Stimulated activated CD4-positive, alpha-beta T cell treated with anti-CD3 and anti-CD28 coated beads, TNF-alpha, amount 100 ng/mL, for 24 hours (primary cell): ENCODE data around the gene S100A10.

ENCODE experiments used
- DNase-seq, 3 experiments: peaks; one replicate each; pipeline ENCODE4 v3.0.0-alpha.2; 2020; ENCODE audit warnings: low read depth in 3 of 3

S100A10 gene

DNA sequence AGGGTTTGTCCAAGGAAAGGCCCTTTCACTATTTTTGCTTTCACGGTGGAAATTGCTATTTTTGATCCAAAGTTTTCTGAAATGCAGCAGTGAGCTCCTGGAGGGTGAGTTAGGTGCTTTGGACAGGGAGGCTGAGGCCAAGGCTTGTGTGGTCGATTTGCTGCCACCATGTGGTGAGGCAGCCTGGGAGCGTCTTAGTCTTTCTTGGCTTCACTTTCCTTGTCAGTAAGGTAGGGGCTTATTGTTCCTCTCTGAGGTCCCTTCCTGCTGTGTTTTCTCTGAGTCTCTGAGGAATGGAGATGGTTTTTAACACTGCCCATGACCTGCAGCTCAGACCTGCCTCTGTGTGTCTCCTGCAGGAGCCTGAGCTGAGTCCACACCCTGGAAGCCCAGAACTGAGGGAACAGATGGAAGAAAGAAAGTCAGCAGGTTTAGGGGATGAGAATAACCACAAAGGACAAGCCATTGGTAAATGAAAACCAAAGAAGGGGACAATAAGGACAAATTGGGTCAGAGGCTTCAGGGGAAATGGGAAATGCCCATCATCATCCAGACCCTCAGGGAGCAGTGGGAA lies 20.1 kb upstream of the S100A10 start:
- no peak for DNase-seq

DNA sequence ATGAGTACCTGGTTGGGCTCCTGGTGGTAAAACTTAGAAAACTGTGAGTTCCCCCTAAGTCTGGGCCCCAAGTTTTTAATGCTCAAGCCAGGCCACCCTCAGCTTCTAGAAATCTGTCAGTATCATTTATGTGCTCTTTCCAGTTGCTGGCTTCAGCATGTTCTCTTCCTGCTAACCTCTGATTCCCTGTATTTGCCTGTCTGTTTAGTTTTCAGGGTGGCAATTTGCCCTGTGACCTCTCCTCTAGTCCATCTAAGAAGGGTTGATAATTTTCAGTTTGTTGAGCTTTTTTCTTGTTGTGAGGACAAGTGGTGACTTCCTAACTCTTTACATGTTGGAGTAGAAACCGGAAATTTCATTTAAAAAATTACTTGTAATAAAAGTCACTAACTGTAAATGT lies 16.0 kb upstream of the S100A10 start:
- no peak for DNase-seq

DNA sequence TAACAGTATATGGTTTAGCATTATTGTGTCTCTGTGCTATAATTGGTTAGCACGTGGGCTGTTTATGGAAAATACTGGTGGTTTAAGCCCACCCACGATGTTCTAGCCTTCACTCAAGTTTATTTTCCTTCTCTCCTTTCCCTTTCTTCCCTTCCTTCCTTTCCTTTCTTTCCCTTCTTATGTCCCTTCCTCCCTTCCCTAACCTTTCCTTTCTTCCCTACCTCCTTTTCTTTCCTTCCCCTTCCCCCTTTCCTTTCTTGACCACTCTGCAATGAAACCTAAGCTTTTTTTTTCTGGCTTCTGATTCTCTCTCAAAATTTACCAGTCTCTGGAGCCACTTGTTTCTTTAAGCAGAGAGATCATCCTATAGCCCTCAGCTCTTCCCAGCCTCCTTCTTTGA lies 13.4 kb upstream of the S100A10 start:
- DNase-seq = no peak

DNA sequence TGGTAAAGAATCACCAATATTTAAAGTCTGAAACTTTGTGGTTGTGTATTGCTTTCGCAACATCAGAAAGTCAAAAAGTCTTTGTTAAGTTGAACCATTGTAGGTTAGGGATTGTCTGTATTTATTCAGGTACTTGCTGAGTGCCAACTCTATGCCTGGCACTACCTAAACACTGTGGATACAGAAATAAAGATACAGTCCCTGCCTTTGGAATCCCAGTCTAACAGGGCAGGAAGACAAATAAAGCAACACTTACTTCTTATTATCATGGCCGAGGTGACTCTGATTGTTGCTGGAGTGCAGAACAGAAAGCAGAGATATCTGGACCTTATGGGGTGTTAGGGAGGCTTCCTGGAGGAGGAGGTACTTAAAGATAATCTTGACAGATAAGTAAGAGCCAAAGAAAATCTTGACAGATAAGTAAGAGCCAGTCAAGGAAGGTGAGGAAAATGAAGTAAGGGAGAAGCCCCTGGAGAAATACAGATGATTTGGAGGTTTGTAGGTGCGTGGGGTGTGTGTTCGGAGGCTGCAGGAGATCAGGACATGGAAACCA lies 11.8 kb upstream of the S100A10 start:
- DNase-seq = no peak

DNA sequence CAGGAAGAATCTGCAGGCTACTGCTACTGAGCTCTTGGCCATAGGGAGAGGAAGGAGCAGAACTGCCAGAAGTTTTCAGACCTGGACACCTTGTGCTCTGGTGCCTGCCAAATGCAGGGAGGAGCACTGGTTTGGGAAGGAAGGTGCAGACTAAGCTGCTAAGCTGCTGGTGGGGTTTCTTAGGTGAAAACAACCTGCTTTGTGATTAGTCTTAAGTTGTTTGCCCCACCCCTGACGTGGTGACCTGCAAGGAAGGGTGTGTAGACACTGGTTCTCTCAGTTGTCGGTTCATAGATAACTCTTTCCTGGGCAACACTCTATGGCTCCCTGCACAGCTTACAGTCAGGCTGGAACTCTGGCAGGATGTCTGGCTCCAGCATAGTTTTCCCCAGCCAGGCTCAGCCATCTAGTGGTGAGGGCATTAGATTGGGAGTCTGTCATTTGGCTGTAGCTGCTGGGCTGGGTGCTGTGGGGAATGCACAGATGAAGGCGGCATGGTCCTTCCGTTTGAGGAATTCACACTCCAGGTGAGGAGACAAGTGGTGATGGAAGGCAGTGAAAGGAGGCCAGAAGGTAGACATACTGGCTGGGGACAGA lies 10.3 kb upstream of the S100A10 start:
- DNase-seq = no peak

DNA sequence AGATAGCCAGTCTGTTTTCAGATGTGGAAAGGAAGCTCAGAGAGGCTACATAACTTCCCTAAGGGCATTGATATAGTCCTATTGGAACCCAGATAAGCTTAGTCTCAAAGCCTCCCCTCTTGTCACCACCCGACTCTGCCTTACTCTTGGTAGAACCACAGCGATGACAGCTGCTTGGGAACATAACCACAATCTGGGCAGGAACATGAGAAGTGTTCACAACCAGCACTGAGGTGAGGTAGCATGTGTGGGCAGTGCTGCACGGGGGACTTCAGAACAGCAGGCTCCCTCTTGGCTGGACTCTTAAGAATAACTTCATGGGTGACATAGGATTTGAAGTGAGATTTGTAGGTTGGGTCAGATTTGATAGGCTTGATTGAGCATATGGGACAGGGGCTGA lies 9.3 kb upstream of the S100A10 start:
- DNase-seq = no peak

DNA sequence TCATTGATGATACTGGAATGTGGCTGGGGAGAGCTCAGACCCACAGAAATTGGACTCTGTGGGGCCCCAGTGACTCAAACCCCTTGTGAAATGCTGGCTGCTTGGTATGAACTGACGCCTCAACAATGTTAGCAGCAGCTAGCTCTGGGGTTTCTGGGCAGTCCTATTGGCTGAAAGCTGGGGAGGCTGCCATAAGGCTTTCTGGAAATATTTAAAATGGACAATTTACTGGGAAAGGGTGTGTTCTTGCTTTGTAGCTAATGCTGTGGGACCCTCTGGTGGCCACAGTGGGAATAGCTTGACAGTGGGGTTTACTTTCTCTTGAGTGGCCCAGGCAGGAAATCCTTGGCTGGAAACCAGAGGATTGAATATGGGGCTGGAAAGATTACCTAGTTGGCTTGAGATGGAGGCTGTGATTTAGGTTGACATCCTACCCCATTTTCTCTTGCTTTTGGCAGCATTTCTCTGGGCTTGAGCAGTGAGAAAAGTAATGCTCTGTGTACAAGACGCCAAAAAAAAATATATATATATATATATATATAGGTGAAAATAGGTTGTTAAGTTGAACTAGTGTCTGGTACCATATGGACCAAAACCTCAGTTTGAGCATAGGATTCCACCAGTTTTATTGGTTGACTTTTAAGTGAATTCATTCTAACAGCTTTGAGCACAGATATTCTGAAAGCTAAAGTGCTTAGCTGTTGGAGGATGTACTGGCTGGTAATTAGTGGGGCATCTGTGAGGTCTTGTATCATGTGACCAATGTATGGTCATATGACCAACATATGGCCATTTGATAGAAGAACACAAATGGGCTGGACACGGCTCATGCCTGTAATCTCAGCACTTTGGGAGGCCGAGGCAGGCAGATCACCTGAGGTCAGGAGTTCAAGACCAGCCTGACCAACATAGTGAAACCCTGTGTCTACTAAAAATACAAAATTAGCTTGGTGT lies 8.2 kb upstream of the S100A10 start:
- peak; percentile 44 to 73 (median 54) for DNase-seq

DNA sequence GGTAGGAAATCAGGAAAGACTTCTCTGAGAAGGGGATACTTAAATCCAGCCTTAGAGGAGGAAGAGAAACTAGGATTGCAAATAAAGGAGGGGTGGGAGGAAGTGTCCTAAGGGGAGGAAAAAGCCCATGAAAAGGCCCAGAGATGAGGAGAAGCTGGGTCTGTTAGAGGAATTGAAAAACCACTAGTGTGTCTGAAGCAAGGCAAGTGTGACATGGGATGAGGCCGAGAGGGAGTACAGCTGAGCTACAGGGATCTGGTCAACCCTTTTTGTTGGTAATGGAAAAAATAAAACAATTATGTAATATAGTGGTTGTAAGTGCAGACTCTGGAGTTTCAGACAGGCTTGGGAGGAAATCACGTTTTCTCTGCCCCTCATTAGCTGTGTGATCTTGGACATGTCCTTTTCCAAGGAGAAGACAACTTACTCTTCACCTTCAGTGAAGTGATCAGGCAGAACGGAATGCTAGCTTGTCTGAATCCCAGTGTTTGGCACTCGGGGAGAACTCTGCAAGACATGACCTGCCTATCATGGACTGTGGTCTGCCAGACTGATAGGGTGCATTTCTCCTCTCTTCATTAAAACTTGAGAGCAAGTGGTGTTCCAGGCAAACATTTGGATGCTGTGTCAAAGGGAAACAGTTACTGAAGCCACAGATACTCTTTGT lies 7.4 kb upstream of the S100A10 start:
- DNase-seq = no peak

DNA sequence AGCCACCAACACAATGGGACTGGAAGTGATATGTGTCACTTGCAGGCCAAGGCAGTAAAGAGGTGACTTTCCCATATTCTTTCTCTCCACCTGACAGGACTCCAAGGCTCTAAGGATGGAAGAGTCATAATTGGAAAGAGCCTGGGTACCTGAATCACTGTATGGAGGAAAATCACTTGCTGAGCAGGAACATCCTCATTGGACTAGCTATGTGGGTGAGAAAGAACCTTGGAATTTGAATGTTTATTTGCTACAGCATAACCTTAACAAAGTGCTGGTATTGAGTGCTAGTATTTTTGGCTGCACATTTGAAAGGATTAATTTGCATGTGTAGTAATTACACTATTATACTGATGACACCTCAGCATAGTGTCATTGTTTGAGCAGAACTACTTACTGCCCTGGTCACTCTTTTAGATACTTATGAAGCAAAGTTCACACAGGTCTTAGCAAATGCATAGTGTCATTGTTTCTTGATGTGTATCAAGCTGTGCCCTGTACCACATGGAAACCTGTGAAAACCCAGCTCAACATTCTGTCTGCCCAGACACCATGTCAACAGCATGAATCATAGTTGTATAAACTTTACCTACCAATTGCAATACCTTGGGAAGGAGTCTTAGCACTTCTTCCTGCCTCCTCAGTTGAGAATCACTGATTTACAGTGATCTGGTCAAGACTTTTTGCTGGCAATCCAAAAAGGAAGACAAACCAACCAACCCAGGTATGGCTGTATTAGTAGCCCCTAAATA lies 5.1 kb upstream of the S100A10 start:
- no peak for DNase-seq

DNA sequence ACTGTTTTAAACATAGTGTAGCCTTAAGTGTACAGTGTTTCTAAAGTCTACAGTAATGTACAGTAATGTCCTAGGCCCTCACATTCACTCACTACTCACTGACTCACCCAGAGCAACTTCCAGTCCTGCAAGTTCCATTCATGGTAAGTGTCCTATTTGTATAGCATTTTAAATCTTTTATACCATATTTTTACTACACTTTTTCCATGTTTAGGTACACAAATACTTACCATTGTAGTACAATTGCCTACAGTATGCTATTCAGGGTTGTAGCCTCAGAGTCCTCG lies 3.6 kb upstream of the S100A10 start:
- DNase-seq = no peak

DNA sequence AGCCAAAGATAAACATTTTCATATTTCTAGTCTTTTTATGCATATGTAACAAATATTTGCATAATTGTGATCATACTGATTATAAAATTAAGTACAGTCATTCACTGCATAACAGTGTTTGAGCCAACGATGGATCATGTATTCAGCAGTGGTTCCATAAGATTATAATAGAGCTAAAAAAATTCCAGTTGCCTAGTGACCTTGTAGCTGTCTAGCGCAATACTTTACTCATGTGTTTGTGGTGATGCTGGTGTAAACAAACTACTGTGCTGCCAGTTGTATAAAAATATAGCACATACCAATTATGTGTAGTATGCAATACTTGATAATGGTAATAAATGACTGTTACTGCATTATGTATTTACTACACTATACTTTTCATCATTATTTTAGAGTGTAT lies 2.1 kb upstream of the S100A10 start:
- DNase-seq = no peak

DNA sequence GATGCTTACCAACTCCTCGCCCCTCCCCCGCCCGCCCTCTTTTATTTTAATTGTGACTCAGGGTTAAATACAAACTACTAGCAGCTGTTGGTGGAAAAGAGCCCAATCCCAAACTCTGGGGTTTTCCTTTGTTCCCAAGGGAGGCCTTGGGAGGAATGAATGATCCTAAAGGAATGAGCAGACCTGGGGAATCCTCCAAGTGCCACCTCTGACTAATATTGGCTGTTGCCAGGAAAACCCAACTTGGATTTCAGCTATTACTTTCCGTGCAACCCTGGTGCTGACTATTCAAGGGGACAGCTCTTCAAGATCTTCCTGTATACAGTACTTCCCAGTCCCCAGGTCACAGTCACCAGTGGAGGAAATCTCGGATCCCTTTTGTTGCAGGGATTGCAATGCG lies 1.3 kb upstream of the S100A10 start:
- no peak for DNase-seq

DNA sequence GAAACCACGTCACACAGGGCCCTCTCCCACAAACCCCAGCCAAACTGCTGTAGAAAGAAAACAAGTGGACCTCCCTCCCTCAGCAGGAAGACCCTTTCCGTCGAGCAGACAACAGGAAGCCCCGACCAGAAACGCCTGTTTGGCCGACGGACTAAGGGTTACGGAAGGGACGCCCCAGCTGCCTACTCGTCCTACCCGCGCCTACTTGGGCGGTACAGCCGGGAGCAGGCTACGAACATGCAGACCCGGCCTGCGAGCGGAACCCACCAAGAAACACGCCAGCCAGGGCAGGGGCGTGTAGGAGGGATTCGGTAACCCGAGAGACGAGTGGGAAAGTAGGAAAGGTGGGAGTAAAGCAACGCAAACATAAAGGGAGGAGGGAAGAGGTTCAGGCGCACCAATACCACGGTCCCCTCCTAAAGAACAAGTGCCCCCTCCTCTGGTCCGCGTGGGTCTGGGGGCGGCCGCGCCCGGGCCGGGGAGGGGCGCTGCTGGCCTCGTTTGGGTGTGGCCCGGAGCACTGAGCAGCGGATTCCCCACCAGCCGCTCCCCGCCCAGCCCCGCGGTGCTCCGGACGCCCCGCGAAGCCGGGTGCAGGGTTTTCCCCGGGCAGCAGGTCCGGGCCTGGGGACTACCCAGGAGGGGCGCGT lies 450 bp downstream of the S100A10 start:
- DNase-seq = peak in 1 of 3 experiments; percentile 20

DNA sequence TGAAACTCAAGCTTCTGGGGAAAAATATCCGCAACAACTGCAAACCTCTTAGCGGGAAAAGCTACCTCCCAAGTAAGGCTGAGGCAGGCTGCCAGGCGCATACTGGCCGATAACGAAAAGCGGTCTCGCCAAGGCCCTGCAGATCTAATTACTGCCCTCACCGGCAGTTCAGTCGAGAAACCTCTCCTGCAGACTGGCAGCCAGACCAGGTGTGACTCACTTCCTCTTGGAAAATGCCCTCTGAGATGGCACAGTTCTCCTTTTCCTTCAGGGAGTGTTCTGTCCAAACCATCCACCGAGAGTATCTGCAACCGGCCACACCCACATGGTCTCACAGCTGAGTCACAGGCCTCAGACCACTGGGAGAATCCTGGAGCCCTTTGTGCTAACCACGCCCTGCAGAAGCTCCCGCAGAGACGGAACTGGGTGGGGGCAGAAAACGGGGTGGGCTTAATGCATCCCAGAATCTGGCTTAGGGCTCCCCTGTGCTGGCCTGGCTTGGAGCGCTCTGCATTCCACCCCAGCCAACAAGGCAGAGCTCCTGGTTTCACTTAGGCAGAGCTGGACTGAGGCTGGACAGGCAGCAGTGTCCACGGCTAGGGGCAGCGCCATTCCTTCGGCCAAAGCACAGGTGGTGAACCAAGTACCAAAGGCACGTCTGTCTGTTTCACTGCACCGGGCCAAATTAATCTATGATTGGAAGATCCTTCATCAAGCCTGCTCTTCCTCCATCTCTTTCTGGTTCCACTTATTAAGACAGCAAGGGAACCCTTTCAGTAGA lies 1.2 kb downstream of the S100A10 start:
- peak in 1 of 3 experiments; percentile 14 for DNase-seq

DNA sequence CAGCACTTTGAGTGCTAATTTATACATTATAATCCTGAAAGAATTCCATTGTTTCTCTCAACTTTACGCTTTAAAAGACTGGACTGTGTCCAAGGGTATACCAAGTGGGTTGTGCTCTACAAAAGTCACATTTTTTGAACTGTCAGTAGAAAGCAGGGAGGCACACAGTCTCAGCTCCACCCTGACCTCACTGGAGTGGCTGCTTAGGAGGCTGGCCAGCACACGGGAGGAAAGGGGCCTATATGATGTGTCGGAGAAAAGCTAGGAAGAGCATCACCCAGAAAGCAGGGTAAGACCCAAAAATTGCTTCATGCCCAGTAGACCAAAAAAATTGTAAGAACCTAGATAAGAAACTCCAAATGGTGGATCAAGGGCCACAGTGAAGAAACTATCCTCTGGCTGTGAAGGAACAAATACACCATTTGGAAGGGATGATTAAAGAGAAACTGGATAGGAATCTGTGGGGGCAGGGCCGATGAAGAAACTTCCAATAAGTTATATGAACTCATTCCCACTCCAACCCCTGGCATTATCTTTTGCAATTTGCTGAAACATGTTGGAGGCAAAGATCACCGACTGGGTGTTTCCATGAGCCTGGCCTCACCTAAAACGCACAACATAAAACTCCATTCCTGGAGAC lies 1.9 kb downstream of the S100A10 start:
- no peak for DNase-seq

DNA sequence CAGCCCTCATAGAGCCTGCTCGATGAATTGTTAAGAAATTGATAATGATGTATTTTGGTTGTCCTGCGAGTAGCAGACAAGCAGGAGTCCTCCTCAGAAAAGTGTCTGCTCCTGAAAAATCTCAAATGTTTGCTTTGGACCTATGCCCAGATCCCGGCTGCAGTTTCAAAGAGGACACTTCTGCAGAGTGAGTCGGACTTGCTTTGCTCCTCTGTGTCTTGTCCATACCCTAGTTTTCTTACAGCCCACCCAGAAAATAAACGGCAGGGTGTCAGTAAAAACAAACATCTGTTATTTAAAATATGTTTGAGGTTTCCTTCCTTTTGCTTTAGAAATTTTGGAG lies 2.8 kb downstream of the S100A10 start:
- DNase-seq = no peak

DNA sequence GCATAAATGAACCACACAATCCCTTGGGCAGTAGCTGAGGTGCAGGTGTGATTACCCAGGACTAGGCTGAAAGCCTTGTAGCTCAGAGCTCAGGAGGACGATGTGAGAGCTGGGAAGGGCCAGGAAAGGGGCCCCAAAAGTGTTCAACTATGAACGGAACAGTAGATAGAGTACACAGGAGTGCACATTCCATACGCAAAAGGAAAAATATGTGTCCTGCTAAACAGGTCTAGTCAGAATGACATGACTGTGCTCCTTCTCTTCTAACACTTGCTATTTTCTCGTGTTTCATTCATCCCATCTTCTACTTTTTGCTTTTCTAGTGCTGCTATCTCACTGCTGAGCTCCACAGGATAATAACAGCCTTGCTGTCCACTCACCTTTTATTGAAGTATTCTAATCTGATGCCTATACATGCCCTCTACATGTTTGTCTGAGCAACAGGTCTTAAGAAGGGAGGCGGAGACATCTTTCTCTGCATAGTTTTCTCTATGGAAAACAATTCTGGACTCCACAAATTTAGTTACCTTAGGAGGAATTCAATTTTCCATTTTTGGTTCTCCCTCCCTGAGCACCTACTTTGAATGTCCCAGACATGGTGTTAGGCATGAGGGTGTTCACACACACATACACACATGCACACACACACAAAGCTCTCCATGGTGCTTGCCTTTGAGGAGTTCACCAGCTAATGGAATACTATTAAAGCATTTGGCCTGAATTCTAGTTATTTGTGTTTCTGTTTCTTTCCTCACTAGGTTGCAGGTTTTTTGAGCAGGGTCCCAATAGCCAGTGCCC lies 3.4 kb downstream of the S100A10 start:
- no peak for DNase-seq

DNA sequence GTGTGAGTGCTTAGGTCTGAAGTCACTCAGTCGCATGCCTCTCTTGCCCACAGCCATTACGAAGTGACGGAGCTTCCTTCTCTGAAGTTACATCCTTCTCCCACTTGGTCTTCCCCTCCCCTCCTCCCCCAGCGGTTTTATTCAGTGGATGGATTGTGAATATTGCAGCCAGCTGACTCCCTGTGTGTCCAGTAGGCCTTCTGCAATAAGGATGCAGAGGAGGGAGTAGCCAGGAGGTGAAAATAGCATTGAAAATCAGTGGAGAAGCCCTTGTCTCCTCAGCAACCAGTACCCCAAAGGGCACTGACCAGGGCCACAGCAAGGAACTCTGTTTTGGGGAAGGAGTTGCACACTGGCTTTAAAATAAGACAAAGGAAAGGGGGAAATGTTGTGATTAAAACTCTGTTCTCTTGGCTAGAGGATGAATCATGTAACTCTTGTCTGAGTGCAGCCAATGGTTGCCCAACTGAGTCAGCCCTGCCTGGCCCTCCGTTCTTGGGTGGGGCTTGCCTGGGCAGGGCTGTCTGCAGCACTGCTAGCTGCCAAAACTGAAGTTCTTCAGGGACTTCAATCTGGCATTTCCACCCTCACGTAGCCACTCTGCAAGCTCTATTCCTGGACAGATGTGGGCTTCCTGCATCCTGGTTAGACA lies 4.3 kb downstream of the S100A10 start:
- DNase-seq = peak in 1 of 3 experiments; percentile 55
